Activated effector memory CD4-positive, alpha-beta T cell treated with Interleukin-2 at 50 U/mL for 16 hours (primary cell): Measurements from ENCODE around the gene GRAMD4.

ENCODE experiments used
- DNase-seq: peaks from one replicate; pipeline ENCODE4 v3.0.0-alpha.2; 2020

The GRAMD4 gene

GRCh38 chr22:46727813-46728364, 107.7 kb downstream of the GRAMD4 start:
- no peak for DNase-seq

- DNase-seq, result no peak
Observed at GRCh38 chr22:46728470-46728869, 108.3 kb downstream of the GRAMD4 start.
